Measurements from ENCODE around the gene MYOZ2. TPM values are rescaled to one million over a fixed set of nuclear protein-coding genes. Genes with fewer than 3 reads are reported as not detected.

The MYOZ2 gene
- total and polyA plus RNA-seq, 2 donors from 2014 or later, result 0.19 to 0.77 TPM

DNA sequence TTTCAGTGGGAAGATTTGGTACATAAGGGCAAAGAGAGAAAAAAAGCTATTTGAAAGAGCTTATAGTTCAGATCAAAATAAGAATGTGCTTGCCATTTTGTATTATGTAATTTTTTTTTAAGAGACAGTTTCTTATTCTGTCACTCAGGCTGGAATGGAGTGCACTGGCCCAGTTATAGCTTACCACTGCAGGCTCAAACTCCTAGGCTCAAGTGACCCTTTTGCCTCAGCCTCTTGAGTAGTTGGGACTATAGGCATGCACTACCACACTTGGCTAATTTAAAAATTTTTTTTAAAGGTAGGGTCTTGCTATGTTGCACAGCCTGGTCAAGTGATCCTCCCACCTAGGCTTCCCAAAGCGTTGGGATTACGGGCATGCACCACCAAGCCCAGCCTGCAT lies 54.7 kb downstream of the MYOZ2 start:
- Histone ChIP-seq H3K27ac (ENCODE audit: low read depth in 2 of 2, low read length in 2 of 2) (no peak overlapping the region), H3K9me3 (ENCODE audit: control insufficient read depth in 2 of 3, insufficient read depth in 1 of 3, low read length in 3 of 3) (no peaks in the 10 kb centered on the region), H3K27me3 (ENCODE audit: control insufficient read depth, insufficient read depth, low read length) (no peaks in the 10 kb centered on the region), H3K4me3 (ENCODE audit: low read length in 3 of 3) (no peak overlapping the region), H3K9ac (ENCODE audit: low read length in 3 of 3) (no peak overlapping the region), H3K4me1 (ENCODE audit: control insufficient read depth in 2 of 3, insufficient read depth in 2 of 3, low read depth in 1 of 3, low read length in 3 of 3) (peaks cover 0 to 6% (median 0%) of the 10 kb centered on the region in 3 donors), H3K36me3 (ENCODE audit: control insufficient read depth in 2 of 3, insufficient read depth in 3 of 3, low read length in 3 of 3) (no peaks in the 10 kb centered on the region)
- DNase-seq (no peak), FAIRE-seq (no peak)
- intact Hi-C loops (cut with DNase I), result no loop called here
- TF ChIP-seq, protein P1, sequence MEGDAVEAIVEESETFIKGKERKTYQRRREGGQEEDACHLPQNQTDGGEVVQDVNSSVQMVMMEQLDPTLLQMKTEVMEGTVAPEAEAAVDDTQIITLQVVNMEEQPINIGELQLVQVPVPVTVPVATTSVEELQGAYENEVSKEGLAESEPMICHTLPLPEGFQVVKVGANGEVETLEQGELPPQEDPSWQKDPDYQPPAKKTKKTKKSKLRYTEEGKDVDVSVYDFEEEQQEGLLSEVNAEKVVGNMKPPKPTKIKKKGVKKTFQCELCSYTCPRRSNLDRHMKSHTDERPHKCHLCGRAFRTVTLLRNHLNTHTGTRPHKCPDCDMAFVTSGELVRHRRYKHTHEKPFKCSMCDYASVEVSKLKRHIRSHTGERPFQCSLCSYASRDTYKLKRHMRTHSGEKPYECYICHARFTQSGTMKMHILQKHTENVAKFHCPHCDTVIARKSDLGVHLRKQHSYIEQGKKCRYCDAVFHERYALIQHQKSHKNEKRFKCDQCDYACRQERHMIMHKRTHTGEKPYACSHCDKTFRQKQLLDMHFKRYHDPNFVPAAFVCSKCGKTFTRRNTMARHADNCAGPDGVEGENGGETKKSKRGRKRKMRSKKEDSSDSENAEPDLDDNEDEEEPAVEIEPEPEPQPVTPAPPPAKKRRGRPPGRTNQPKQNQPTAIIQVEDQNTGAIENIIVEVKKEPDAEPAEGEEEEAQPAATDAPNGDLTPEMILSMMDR (IDR thresholded peaks at IDR 0.05; ENCODE audit: borderline replicate concordance, extremely low read depth, insufficient read depth), result no peak

DNA sequence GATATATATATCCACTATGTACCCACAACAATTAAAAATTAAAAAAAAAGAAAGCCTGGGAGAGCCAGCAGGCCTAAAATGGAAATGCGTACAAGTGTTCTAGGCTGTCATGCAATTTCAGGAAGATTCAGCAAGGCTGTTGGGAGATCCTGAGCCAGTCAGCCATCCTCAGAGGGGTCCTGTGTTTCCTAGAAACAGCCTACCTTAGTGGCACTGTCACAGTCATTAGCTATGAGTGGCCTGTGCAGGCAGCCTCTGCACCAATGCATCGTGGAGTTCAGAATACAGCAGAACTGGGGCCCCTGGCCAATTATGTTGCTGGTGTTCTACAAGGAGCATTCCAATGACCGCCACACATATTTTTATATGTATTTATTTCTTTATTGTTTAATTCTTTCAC lies 55.9 kb downstream of the MYOZ2 start:
- no peak overlapping the region for H3K4me3 ChIP-seq (ENCODE audit: low read length in 3 of 3)
- FAIRE-seq, result no peak
- no peak overlapping the region for H3K9ac ChIP-seq (ENCODE audit: low read length in 3 of 3)
- intact Hi-C loops (cut with DNase I), result no loop called here
- H3K36me3 ChIP-seq (ENCODE audit: control insufficient read depth in 2 of 3, insufficient read depth in 3 of 3, low read length in 3 of 3), result no peaks in the 10 kb centered on the region
- no peak for DNase-seq
- H3K27ac ChIP-seq (ENCODE audit: low read depth in 2 of 2, low read length in 2 of 2), result no peak overlapping the region
- H3K9me3 ChIP-seq (ENCODE audit: control insufficient read depth in 2 of 3, insufficient read depth in 1 of 3, low read length in 3 of 3), result no peaks in the 10 kb centered on the region
- H3K4me1 ChIP-seq (ENCODE audit: control insufficient read depth in 2 of 3, insufficient read depth in 2 of 3, low read depth in 1 of 3, low read length in 3 of 3), result peaks cover 0 to 6% (median 0%) of the 10 kb centered on the region in 3 donors
- H3K27me3 ChIP-seq (ENCODE audit: control insufficient read depth, insufficient read depth, low read length), result no peaks in the 10 kb centered on the region
- TF ChIP-seq, protein P1 (IDR thresholded peaks at IDR 0.05; ENCODE audit: borderline replicate concordance, extremely low read depth, insufficient read depth), result no peak

DNA sequence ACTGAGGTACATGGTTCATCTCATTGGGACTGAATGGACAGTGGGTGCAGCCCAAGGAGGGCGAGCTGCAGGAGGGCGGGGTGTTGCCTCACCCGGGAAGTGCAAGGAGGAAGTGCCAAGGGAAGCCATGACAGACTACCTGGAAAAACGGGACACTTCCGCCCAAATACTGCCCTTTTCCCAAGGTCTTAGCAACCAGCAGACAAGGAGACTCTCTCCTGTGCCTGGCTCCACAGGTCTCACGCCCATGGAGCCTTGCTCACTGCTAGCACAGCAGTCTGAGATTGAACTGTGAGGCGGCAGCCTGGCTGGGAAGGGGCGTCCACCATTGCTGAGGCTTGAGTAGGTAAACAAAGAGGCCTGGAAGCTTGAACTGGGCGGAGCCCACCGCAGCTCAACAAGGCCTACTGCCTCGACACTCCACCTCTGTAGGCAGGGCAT lies 62.2 kb downstream of the MYOZ2 start:
- Histone ChIP-seq H3K27me3 (ENCODE audit: control insufficient read depth, insufficient read depth, low read length) (no peaks in the 10 kb centered on the region), H3K9ac (ENCODE audit: low read length in 3 of 3) (no peak overlapping the region), H3K36me3 (ENCODE audit: control insufficient read depth in 2 of 3, insufficient read depth in 3 of 3, low read length in 3 of 3) (no peaks in the 10 kb centered on the region), H3K27ac (ENCODE audit: low read depth in 2 of 2, low read length in 2 of 2) (no peak overlapping the region), H3K4me1 (ENCODE audit: control insufficient read depth in 2 of 3, insufficient read depth in 2 of 3, low read depth in 1 of 3, low read length in 3 of 3) (no peaks in the 10 kb centered on the region), H3K4me3 (ENCODE audit: low read length in 3 of 3) (no peak overlapping the region), H3K9me3 (ENCODE audit: control insufficient read depth in 2 of 3, insufficient read depth in 1 of 3, low read length in 3 of 3) (no peaks in the 10 kb centered on the region)
- intact Hi-C loops (cut with DNase I), result no loop called here
- DNase-seq (no peak), FAIRE-seq (no peak)
- TF ChIP-seq, protein P1 (IDR thresholded peaks at IDR 0.05; ENCODE audit: borderline replicate concordance, extremely low read depth, insufficient read depth), result no peak

DNA sequence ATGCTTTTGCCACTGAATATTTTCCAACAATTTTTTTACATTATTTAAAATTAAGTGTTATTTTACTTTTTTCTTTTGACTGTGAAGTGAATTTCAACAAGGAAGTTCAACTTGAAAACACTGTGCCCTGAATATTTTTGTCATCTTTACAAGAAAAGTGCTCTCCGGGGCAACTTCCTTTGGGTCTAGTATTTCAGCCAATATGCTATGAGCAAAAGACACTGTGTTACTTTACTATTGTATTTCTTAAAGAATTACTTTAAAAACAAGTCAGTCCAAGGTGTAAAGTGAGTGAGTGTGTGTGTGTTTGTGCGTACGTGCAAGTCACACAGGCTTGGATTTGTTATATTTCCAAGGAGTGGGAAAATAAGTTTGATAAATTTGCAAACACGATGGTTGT lies 69.3 kb downstream of the MYOZ2 start:
- Histone ChIP-seq H3K27ac (ENCODE audit: low read depth in 2 of 2, low read length in 2 of 2) (no peak overlapping the region), H3K9ac (ENCODE audit: low read length in 3 of 3) (no peak overlapping the region), H3K4me1 (ENCODE audit: control insufficient read depth in 2 of 3, insufficient read depth in 2 of 3, low read depth in 1 of 3, low read length in 3 of 3) (peaks cover 0 to 4% (median 0%) of the 10 kb centered on the region in 3 donors), H3K36me3 (ENCODE audit: control insufficient read depth in 2 of 3, insufficient read depth in 3 of 3, low read length in 3 of 3) (no peaks in the 10 kb centered on the region), H3K27me3 (ENCODE audit: control insufficient read depth, insufficient read depth, low read length) (no peaks in the 10 kb centered on the region), H3K4me3 (ENCODE audit: low read length in 3 of 3) (no peak overlapping the region), H3K9me3 (ENCODE audit: control insufficient read depth in 2 of 3, insufficient read depth in 1 of 3, low read length in 3 of 3) (no peaks in the 10 kb centered on the region)
- FAIRE-seq, result no peak
- no peak for DNase-seq
- TF ChIP-seq, protein P1 (IDR thresholded peaks at IDR 0.05; ENCODE audit: borderline replicate concordance, extremely low read depth, insufficient read depth), result no peak
- intact Hi-C loops (cut with DNase I), result no loop called here
